Liver (tissue), 9 donors: ENCODE data around the gene TAS1R1. TPM values are rescaled to one million over a fixed set of nuclear protein-coding genes. Genes with fewer than 3 reads are reported as not detected.

Experiments used
- DNase-seq: peaks from one replicate; pipeline ENCODE4 v3.0.0-alpha.2; 2017; ENCODE audit warnings: low spot score
- H3K27ac ChIP-seq, 2 donors: one replicate each; pipeline ENCODE4 v1.7.0; 2013; ENCODE audit warnings: inconsistent platforms in 2 of 2, low read length in 2 of 2, control low read depth in 1 of 2, low read depth in 1 of 2, mild to moderate bottlenecking in 1 of 2
- H3K27me3 ChIP-seq, 4 donors: one replicate each; pipeline versions ENCODE4 v1.6.1 to v1.7.0; 2013; ENCODE audit warnings: low read length in 3 of 4, inconsistent platforms in 1 of 4, mild to moderate bottlenecking in 1 of 4, moderate library complexity in 1 of 4; ENCODE audit not compliant: control insufficient read depth in 4 of 4, insufficient read depth in 4 of 4
- H3K36me3 ChIP-seq, 4 donors: one replicate each; pipeline versions ENCODE4 v1.6.1 to v1.7.0; 2013; ENCODE audit warnings: low read length in 3 of 4, mild to moderate bottlenecking in 3 of 4, low read depth in 1 of 4, moderate library complexity in 1 of 4; ENCODE audit not compliant: control insufficient read depth in 4 of 4, insufficient read depth in 3 of 4
- H3K4me1 ChIP-seq, 4 donors: one replicate each; pipeline versions ENCODE4 v1.6.1 to v1.7.0; 2013; ENCODE audit warnings: low read length in 3 of 4, mild to moderate bottlenecking in 3 of 4, moderate library complexity in 1 of 4; ENCODE audit not compliant: control insufficient read depth in 4 of 4, insufficient read depth in 4 of 4
- H3K4me3 ChIP-seq, 3 donors: one replicate each; pipeline versions ENCODE4 v1.6.1 to v1.7.0; 2013; ENCODE audit warnings: low read length in 3 of 3, control low read depth in 1 of 3, low read depth in 1 of 3, mild to moderate bottlenecking in 1 of 3
- H3K9ac ChIP-seq, 2 donors: one replicate each; pipeline ENCODE4 v1.7.0; 2013; ENCODE audit warnings: low read length in 2 of 2, mild to moderate bottlenecking in 2 of 2, moderate library complexity in 2 of 2, control low read depth in 1 of 2, low read depth in 1 of 2
- H3K9me3 ChIP-seq, 4 donors: one replicate each; pipeline versions ENCODE4 v1.6.1 to v1.7.0; 2013; ENCODE audit warnings: low read length in 3 of 4; ENCODE audit not compliant: control insufficient read depth in 4 of 4
- ATF3 ChIP-seq: IDR thresholded peaks from 2 replicates; pipeline ENCODE4 v1.6.1; 2016; ENCODE audit warnings: antibody characterized with exemption
- CTCF ChIP-seq: fragments of 150-350 bp; IDR thresholded peaks from 2 replicates; pipeline ENCODE4 v1.5.1; 2017; ENCODE audit warnings: improper control_type of control experiment, low read depth, low read length; ENCODE audit not compliant: missing input control
- EGR1 ChIP-seq, 2 donors: IDR thresholded peaks; 2 replicates each; pipeline ENCODE4 v1.6.1; 2016 to 2018; ENCODE audit warnings: antibody characterized with exemption in 2 of 2, low read depth in 2 of 2
- FOXA1 ChIP-seq: IDR thresholded peaks from 2 replicates; pipeline ENCODE4 v1.6.1; 2016; ENCODE audit warnings: antibody characterized with exemption
- HNF4A ChIP-seq, 2 donors: conservative IDR thresholded peaks; 2 replicates each; pipeline ENCODE4 v1.6.1; 2016; ENCODE audit warnings: antibody characterized with exemption in 2 of 2, mild to moderate bottlenecking in 2 of 2
- MAX ChIP-seq: IDR thresholded peaks from 2 replicates; pipeline ENCODE4 v1.6.1; 2016; ENCODE audit warnings: antibody characterized with exemption
- NR2F2 ChIP-seq: IDR thresholded peaks from 2 replicates; pipeline ENCODE4 v1.6.1; 2016; ENCODE audit warnings: antibody characterized with exemption
- RXRA ChIP-seq, 2 donors: IDR thresholded peaks; 2 replicates each; pipeline ENCODE4 v1.6.1; 2017 to 2018; ENCODE audit warnings: antibody characterized with exemption in 2 of 2, mild to moderate bottlenecking in 1 of 2
- SP1 ChIP-seq: IDR thresholded peaks from 2 replicates; pipeline ENCODE4 v1.6.1; 2018; ENCODE audit warnings: antibody characterized with exemption, mild to moderate bottlenecking
- TAF1 ChIP-seq: conservative IDR thresholded peaks from 2 replicates; pipeline ENCODE4 v1.6.1; 2016; ENCODE audit warnings: antibody characterized with exemption, mild to moderate bottlenecking
- WGBS: extraction: QIAGEN DNeasy Blood & Tissue Kit; methylation state at CpG from one replicate; pipeline ENCODE4 v1.1.7; 2013; 5-methylcytosine and 5-hydroxymethylcytosine counted together
- polyA plus RNA-seq, 2 donors: library from polyadenylated mRNA; stranded (reverse) in 1 of 2; unstranded in 1 of 2; fragments of 200-250 nt in 1 of 2; fragments of >200 nt in 1 of 2; fragmentation: Nextera tagmentation in 1 of 2; extraction: Ambion mirVana in 1 of 2; gene quantifications; one replicate each; pipeline versions ENCODE4 v1.2.1 to v1.2.3, GENCODE V29; 2013 to 2015
- total RNA-seq, 2 donors: library from RNA; depleted of rRNA; stranded (reverse); fragments of >200 nt; gene quantifications; one replicate each; pipeline ENCODE4 v1.2.3, GENCODE V29; 2014
- TF ChIP-seq, protein P1 (sequence below): IDR thresholded peaks from 2 replicates; pipeline ENCODE4 v1.6.1; 2016; ENCODE audit warnings: antibody characterized with exemption
- TF ChIP-seq, protein P2 (sequence below): IDR thresholded peaks from 2 replicates; pipeline ENCODE4 v1.6.1; 2016; ENCODE audit warnings: antibody characterized with exemption, mild to moderate bottlenecking
- donor health status: healthy.
- donor health status: healthy.
- donor health status: healthy.
- donor health status: healthy.
- donor health status: healthy.

Gene TAS1R1
- total and polyA plus RNA-seq, 4 donors, result not detected

DNA sequence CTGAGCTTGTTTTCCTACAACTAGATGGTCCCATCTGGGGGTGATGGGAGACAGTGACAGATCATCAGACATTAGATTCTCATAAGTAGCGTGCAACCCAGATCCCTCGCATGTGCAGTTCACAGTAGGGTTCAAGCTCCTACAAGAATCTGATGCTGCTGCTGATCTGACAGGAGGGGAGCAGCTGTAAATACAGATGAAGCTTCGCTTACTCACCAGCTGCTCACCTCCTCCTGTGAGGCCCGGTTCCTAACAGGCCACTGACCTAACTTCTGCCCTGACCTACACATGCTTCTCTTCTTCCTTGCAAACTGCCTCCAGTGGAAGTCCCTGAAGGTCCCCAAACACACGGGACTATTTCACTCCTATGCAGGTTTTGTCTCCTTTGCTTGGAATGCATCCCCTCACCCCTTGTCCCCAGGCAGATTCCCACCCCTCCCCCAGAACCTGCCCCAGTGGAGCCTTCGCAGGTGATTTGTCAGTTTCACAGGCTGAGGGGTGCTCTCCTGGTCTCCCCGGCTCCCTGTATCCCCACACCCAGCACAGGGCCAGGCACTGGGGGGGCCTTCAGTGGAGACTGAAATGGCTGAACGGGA lies 19.0 kb downstream of the TAS1R1 start:
- DNase-seq, result no peak
- TF ChIP-seq EGR1 (IDR thresholded peaks at IDR 0.05; ENCODE audit: low read depth in 2 of 2) (no peak), TAF1 (no peak), NR2F2 (no peak), ATF3 (no peak)
- TF ChIP-seq, protein P1, sequence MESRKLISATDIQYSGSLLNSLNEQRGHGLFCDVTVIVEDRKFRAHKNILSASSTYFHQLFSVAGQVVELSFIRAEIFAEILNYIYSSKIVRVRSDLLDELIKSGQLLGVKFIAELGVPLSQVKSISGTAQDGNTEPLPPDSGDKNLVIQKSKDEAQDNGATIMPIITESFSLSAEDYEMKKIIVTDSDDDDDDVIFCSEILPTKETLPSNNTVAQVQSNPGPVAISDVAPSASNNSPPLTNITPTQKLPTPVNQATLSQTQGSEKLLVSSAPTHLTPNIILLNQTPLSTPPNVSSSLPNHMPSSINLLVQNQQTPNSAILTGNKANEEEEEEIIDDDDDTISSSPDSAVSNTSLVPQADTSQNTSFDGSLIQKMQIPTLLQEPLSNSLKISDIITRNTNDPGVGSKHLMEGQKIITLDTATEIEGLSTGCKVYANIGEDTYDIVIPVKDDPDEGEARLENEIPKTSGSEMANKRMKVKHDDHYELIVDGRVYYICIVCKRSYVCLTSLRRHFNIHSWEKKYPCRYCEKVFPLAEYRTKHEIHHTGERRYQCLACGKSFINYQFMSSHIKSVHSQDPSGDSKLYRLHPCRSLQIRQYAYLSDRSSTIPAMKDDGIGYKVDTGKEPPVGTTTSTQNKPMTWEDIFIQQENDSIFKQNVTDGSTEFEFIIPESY, result no peak
- TF ChIP-seq, protein P2, sequence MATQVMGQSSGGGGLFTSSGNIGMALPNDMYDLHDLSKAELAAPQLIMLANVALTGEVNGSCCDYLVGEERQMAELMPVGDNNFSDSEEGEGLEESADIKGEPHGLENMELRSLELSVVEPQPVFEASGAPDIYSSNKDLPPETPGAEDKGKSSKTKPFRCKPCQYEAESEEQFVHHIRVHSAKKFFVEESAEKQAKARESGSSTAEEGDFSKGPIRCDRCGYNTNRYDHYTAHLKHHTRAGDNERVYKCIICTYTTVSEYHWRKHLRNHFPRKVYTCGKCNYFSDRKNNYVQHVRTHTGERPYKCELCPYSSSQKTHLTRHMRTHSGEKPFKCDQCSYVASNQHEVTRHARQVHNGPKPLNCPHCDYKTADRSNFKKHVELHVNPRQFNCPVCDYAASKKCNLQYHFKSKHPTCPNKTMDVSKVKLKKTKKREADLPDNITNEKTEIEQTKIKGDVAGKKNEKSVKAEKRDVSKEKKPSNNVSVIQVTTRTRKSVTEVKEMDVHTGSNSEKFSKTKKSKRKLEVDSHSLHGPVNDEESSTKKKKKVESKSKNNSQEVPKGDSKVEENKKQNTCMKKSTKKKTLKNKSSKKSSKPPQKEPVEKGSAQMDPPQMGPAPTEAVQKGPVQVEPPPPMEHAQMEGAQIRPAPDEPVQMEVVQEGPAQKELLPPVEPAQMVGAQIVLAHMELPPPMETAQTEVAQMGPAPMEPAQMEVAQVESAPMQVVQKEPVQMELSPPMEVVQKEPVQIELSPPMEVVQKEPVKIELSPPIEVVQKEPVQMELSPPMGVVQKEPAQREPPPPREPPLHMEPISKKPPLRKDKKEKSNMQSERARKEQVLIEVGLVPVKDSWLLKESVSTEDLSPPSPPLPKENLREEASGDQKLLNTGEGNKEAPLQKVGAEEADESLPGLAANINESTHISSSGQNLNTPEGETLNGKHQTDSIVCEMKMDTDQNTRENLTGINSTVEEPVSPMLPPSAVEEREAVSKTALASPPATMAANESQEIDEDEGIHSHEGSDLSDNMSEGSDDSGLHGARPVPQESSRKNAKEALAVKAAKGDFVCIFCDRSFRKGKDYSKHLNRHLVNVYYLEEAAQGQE, result no peak
- H3K27me3 ChIP-seq, result no peaks in the 10 kb centered on the region
- H3K27ac ChIP-seq, result no peak overlapping the region
- H3K4me1 ChIP-seq, result peaks cover 4 to 12% (median 7%) of the 10 kb centered on the region in 4 donors
- H3K4me3 ChIP-seq, result no peak overlapping the region
- no peaks in the 10 kb centered on the region for H3K9me3 ChIP-seq
- H3K36me3 ChIP-seq, result no peaks in the 10 kb centered on the region
- 89% methylated on average over 8 of the region's 8 CpGs for WGBS
- no peak overlapping the region for H3K9ac ChIP-seq

- no peaks in the 10 kb centered on the region for H3K9me3 ChIP-seq
- no peak overlapping the region for H3K27ac ChIP-seq
- peaks cover 6 to 17% (median 11%) of the 10 kb centered on the region in 4 donors for H3K4me1 ChIP-seq
- no peak overlapping the region for H3K4me3 ChIP-seq
- WGBS, result 90% methylated on average over 14 of the region's 14 CpGs
- no peak overlapping the region for H3K9ac ChIP-seq
- H3K36me3 ChIP-seq, result no peaks in the 10 kb centered on the region
- H3K27me3 ChIP-seq, result no peaks in the 10 kb centered on the region
- TF ChIP-seq, protein P2, result no peak
- TF ChIP-seq ATF3 (no peak), RXRA (IDR thresholded peaks at IDR 0.05) (no peak), HNF4A (conservative IDR thresholded peaks at IDR 0.05) (no peak), SP1 (no peak), CTCF (no peak), FOXA1 (no peak), MAX (no peak)
- no peak for DNase-seq
Measured at GRCh38 chr1:6574818-6575217, 19.7 kb downstream of the TAS1R1 start.
